Skeletal muscle tissue (tissue), 5 donors: ENCODE results near the gene CCNYL1. TPM values are rescaled to one million over a fixed set of nuclear protein-coding genes. Genes with fewer than 3 reads are reported as not detected.

Experiments used
- H3K27ac ChIP-seq: one replicate; pipeline ENCODE4 v1.7.0; 2013; ENCODE audit warnings: mild to moderate bottlenecking, low read depth, low read length, inconsistent platforms
- H3K27me3 ChIP-seq, 3 donors: one replicate each; pipeline ENCODE4 v1.7.0; 2013; ENCODE audit warnings: low read length in 3 of 3; ENCODE audit not compliant: control insufficient read depth in 3 of 3, insufficient read depth in 3 of 3
- H3K36me3 ChIP-seq, 3 donors: one replicate each; pipeline ENCODE4 v1.7.0; 2013; ENCODE audit warnings: low read length in 3 of 3; ENCODE audit not compliant: control insufficient read depth in 3 of 3, insufficient read depth in 3 of 3
- H3K4me1 ChIP-seq, 3 donors: one replicate each; pipeline ENCODE4 v1.7.0; 2013; ENCODE audit warnings: low read length in 3 of 3, mild to moderate bottlenecking in 3 of 3; ENCODE audit not compliant: control insufficient read depth in 3 of 3, insufficient read depth in 3 of 3
- H3K4me3 ChIP-seq, 3 donors: one replicate each; pipeline ENCODE4 v1.7.0; 2013; ENCODE audit warnings: low read length in 3 of 3
- H3K9ac ChIP-seq, 3 donors: one replicate each; pipeline ENCODE4 v1.7.0; 2013; ENCODE audit warnings: low read length in 3 of 3, mild to moderate bottlenecking in 3 of 3, moderate library complexity in 2 of 3, low read depth in 1 of 3
- H3K9me3 ChIP-seq, 3 donors: one replicate each; pipeline ENCODE4 v1.7.0; 2013; ENCODE audit warnings: low read length in 3 of 3; ENCODE audit not compliant: control insufficient read depth in 3 of 3
- small RNA-seq: library from RNA; depleted of rRNA; stranded (forward); fragments of <200 nt; gene quantifications from one replicate; pipeline ENCODE3, GENCODE V24; 2014
- total RNA-seq: library from RNA; depleted of rRNA; stranded (reverse); fragments of >200 nt; gene quantifications from one replicate; pipeline ENCODE4 v1.2.3, GENCODE V29; 2014
- donor health status: Osteomylitis.

Gene CCNYL1
- total RNA-seq, 1 donor from 2014 or later: 6.3 TPM

DNA sequence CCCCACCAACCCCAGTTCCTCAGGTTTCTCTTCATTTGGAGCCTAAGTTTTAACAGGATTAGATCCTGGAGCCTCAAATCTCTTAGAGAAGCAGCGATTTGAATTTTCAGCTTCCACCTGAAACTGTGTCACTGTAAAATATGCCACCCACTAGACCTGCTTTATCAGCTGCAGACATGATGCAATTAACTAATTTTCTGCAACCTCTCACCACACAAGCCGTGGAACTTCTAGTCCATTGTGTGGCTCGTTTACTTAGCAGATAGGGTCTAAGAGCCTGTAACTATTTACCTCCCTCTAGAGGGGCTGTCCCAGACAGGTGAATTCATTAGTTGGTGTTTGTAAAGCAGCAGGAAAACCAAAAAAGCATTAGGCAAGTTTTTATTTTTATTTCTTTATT lies 89.8 kb downstream of the CCNYL1 start:
- no peak overlapping the region for H3K9ac ChIP-seq
- peaks cover 4 to 5% (median 5%) of the 10 kb centered on the region in 3 donors for H3K4me1 ChIP-seq
- no peaks in the 10 kb centered on the region for H3K36me3 ChIP-seq
- H3K4me3 ChIP-seq: no peak overlapping the region
- H3K27ac ChIP-seq: no peak overlapping the region
- H3K27me3 ChIP-seq: no peaks in the 10 kb centered on the region
- H3K9me3 ChIP-seq: no peaks in the 10 kb centered on the region

DNA sequence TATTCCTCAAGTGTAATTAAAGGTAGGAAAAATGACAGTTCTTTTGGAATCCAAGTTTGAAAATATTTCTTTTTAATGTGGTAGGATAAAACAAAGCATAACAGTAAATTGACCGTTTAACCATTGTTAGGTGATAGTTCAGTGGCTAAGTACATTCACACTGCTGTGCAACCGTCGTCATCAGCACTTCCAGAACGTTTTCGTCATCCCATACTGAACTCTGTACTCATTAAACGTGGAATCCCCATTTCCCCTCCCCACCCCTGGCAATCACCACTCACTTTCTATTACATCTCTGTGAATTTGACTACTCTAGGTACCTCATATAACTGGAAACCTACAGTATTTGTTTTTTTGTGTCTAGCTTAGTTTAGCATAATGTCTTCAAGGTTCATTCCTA lies 91.2 kb downstream of the CCNYL1 start:
- H3K27ac ChIP-seq: no peak overlapping the region
- H3K4me1 ChIP-seq: no peaks in the 10 kb centered on the region
- no peaks in the 10 kb centered on the region for H3K9me3 ChIP-seq
- H3K27me3 ChIP-seq: no peaks in the 10 kb centered on the region
- no peak overlapping the region for H3K4me3 ChIP-seq
- no peaks in the 10 kb centered on the region for H3K36me3 ChIP-seq
- no peak overlapping the region for H3K9ac ChIP-seq

Small RNAs within 50 kb of the gene (small RNA-seq; reads per million reads assigned to genes)
- gene RF00019: not detected
- gene RNU6-664P: not detected

Other genes starting within 250 kb of the CCNYL1 start
- 30.8 TPM for gene CREB1, start 181.7 kb upstream of the CCNYL1 start, total RNA-seq
- 4.7 TPM for gene METTL21A, start 86.2 kb upstream of the CCNYL1 start, total RNA-seq
- gene FZD5, start 58.3 kb downstream of the CCNYL1 start, total RNA-seq: 1.0 TPM